ENCODE measurements around the gene TNS1. TPM values are rescaled to one million over a fixed set of nuclear protein-coding genes. Genes with fewer than 3 reads are reported as not detected.
A peak's percentile ranks its signal among the peaks of the same experiment; 100 is the strongest.

TNS1 gene
- total and polyA plus RNA-seq, 2 experiments from 2014 or later: 16.2 to 27.6 TPM

DNA sequence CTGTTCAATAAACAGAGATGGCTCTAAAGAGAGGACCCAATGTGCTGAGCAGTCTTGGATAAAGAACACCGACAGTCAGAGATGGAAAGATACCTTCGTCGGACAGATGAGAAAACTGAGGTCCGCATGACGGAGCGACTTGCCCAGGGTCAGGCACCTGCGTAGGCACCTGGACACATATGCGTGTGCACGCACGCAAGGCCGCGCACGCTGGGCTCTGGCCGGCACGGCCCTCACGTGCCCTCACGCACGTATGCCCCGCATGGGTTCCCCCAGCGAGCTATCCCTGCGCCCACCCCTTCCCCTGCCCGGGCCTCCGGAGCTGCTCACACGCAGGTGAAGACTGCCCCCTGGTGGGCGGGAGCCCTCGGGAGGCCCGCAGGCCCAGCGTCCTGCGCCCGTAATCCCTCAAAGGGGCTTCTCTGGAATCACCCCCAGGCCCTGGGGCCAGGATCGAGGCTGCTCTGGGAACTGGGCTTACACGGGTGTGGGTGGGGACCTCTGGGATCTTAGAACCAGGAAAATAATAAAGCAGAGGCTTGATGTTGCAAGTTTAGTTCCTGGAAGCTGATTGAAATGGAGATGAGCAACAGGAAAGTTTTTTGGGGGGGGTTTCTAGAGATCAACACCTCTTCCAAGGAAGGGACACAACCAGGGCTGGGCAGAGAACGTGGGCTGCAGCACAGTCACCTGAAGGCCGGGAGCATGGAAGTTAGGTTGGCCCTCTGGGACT, 246.3 kb downstream of the TNS1 start:
- 14% methylated on average over 34 of the region's 34 CpGs for WGBS (ENCODE audit: low lambda C conversion rate, missing lambda C conversion rate)
- no peak for TF ChIP-seq EZH2phosphoT487 (IDR thresholded peaks at IDR 0.05; ENCODE audit: low read depth, severe bottlenecking, unreplicated experiment)
- TF ChIP-seq, protein P1, sequence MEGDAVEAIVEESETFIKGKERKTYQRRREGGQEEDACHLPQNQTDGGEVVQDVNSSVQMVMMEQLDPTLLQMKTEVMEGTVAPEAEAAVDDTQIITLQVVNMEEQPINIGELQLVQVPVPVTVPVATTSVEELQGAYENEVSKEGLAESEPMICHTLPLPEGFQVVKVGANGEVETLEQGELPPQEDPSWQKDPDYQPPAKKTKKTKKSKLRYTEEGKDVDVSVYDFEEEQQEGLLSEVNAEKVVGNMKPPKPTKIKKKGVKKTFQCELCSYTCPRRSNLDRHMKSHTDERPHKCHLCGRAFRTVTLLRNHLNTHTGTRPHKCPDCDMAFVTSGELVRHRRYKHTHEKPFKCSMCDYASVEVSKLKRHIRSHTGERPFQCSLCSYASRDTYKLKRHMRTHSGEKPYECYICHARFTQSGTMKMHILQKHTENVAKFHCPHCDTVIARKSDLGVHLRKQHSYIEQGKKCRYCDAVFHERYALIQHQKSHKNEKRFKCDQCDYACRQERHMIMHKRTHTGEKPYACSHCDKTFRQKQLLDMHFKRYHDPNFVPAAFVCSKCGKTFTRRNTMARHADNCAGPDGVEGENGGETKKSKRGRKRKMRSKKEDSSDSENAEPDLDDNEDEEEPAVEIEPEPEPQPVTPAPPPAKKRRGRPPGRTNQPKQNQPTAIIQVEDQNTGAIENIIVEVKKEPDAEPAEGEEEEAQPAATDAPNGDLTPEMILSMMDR (IDR thresholded peaks at IDR 0.05; ENCODE audit: poor library complexity): peak; percentile 94
- TF ChIP-seq EZH2 (IDR thresholded peaks at IDR 0.05; ENCODE audit: borderline replicate concordance): no peak
- no peaks in the 10 kb centered on the region for H4K20me1 ChIP-seq (ENCODE audit: insufficient read depth, poor library complexity, severe bottlenecking)
- no peak overlapping the region for H3K27ac ChIP-seq
- peak overlapping the region; percentile 77 for H3K4me2 ChIP-seq
- H3K4me3 ChIP-seq: no peak overlapping the region
- no peaks in the 10 kb centered on the region for H3K9me2 ChIP-seq (replicated peaks; ENCODE audit: insufficient read depth)
- peaks cover 4% of the 10 kb centered on the region for H3K4me1 ChIP-seq (ENCODE audit: insufficient read depth)
- peak; percentile 88 for DNase-seq (ENCODE audit: low spot score)
- peak overlapping the region; percentile 49 for H2AFZ ChIP-seq
- H3K27me3 ChIP-seq: peaks cover 4% of the 10 kb centered on the region
- H3K79me2 ChIP-seq: no peaks in the 10 kb centered on the region
- no peaks in the 10 kb centered on the region for H3K9me3 ChIP-seq (ENCODE audit: low read depth)
- no peaks in the 10 kb centered on the region for H3K36me3 ChIP-seq (replicated peaks; ENCODE audit: insufficient read depth, low read depth)

DNA sequence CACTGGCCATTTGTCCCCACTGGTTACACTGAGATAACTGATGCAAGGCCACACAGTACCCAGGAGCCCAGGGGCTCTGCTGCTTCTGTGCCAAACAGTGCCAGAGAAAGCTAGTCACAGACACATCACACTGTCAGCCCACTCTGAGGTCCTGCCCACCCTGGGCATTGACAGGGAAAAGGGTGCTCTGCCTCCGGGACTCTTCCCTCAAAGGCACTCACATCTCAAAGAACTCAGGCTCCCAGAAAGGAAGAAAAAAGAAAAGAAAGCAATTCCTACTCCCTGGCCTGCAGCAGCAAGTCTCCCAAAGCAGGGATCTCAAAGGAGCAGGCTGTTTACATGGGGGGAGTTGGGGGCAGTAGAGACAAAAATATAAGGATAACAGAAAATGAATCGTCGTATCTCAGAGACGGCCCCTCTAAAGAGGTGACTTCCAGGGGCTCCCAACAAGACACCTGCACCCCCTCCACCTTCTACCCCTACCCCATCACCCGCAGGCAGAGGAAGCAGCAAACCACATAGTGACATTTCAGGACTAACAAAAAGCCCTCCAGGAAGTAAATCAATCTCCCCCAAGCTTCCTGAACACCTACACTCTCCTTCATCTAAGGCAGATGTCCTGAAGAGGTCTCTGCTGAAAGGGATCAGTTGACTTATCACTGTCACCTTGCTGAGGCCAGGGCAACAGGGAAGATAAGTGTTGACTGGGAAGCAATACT, 247.6 kb downstream of the TNS1 start:
- Histone ChIP-seq H4K20me1 (ENCODE audit: insufficient read depth, poor library complexity, severe bottlenecking) (no peaks in the 10 kb centered on the region), H3K4me3 (no peak overlapping the region), H2AFZ (no peak overlapping the region), H3K9me2 (replicated peaks; ENCODE audit: insufficient read depth) (no peaks in the 10 kb centered on the region), H3K9me3 (ENCODE audit: low read depth) (no peaks in the 10 kb centered on the region), H3K79me2 (no peaks in the 10 kb centered on the region), H3K27me3 (peaks cover 4% of the 10 kb centered on the region), H3K4me2 (no peak overlapping the region), H3K4me1 (ENCODE audit: insufficient read depth) (peaks cover 4% of the 10 kb centered on the region), H3K27ac (no peak overlapping the region), H3K36me3 (replicated peaks; ENCODE audit: insufficient read depth, low read depth) (no peaks in the 10 kb centered on the region)
- 77% methylated on average over 5 of the region's 5 CpGs for WGBS (ENCODE audit: low lambda C conversion rate, missing lambda C conversion rate)
- DNase-seq (ENCODE audit: low spot score): no peak
- TF ChIP-seq, protein P1 (IDR thresholded peaks at IDR 0.05; ENCODE audit: poor library complexity): no peak
- TF ChIP-seq EZH2phosphoT487 (IDR thresholded peaks at IDR 0.05; ENCODE audit: low read depth, severe bottlenecking, unreplicated experiment) (no peak), EZH2 (IDR thresholded peaks at IDR 0.05; ENCODE audit: borderline replicate concordance) (no peak)

DNA sequence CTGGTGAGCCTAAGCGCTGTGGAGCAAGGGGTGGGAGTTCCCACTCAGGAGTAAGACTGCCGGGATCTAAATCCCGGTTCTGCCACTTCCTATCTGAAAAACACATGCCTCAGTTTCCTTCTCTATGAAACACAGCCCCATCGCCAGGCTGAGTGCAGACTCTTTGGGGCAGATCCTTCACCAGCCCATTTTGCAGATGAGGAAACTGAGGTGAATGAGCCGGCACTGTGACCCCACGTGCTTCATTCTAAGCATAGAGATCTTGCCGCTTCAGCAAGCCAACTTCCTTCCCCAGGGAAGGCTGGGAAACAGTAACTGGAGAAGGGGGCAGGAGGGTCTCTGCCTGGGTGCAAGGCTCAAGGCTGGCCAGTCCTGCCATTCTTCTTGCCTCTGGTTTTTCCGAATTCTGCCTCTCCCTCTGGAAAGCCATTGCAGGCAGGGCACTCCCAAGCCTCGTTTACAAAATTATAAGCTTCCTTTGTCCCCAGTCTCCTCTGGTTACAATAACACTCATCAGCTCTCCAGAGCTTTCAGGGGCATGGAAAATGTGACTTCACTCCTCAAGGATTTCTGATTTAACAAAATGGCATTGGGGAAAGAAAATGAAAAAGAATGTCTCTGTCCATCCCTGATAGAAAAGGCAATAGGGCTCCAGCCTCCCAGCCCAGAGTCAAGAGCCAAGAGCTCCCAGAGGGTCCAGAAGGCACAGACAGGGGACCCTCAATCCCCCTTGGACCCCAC, 249.2 kb downstream of the TNS1 start:
- H3K36me3 ChIP-seq (replicated peaks; ENCODE audit: insufficient read depth, low read depth): no peaks in the 10 kb centered on the region
- peaks cover 4% of the 10 kb centered on the region for H3K27me3 ChIP-seq
- no peaks in the 10 kb centered on the region for H3K9me3 ChIP-seq (ENCODE audit: low read depth)
- H3K4me1 ChIP-seq (ENCODE audit: insufficient read depth): peaks cover 4% of the 10 kb centered on the region
- H3K4me2 ChIP-seq: no peak overlapping the region
- TF ChIP-seq, protein P1 (IDR thresholded peaks at IDR 0.05; ENCODE audit: poor library complexity): no peak
- no peak for TF ChIP-seq EZH2phosphoT487 (IDR thresholded peaks at IDR 0.05; ENCODE audit: low read depth, severe bottlenecking, unreplicated experiment)
- no peak for TF ChIP-seq EZH2 (IDR thresholded peaks at IDR 0.05; ENCODE audit: borderline replicate concordance)
- H3K9me2 ChIP-seq (replicated peaks; ENCODE audit: insufficient read depth): no peaks in the 10 kb centered on the region
- WGBS (ENCODE audit: low lambda C conversion rate, missing lambda C conversion rate): 81% methylated on average over 9 of the region's 9 CpGs
- no peak overlapping the region for H2AFZ ChIP-seq
- H4K20me1 ChIP-seq (ENCODE audit: insufficient read depth, poor library complexity, severe bottlenecking): no peaks in the 10 kb centered on the region
- no peak overlapping the region for H3K4me3 ChIP-seq
- H3K79me2 ChIP-seq: no peaks in the 10 kb centered on the region
- peak overlapping the region; percentile 53 for H3K27ac ChIP-seq
- peak; percentile 34 for DNase-seq (ENCODE audit: low spot score)

All from hepatocyte (in vitro differentiated cells).